Vagina (tissue), 2 donors: ENCODE data around the gene TCF4. TPM values are rescaled to one million over a fixed set of nuclear protein-coding genes. Genes with fewer than 3 reads are reported as not detected.

ENCODE experiments used
- DNase-seq, 2 donors: peaks; one replicate each; pipeline ENCODE4 v3.0.0-alpha.2; 2017; ENCODE audit errors: extremely low spot score in 2 of 2
- H3K27ac ChIP-seq: fragments of 200-600 bp; sonication (generic); one replicate; pipeline ENCODE4 v1.5.1; 2019
- H3K27me3 ChIP-seq: fragments of 200-600 bp; sonication (generic); one replicate; pipeline ENCODE4 v1.5.1; 2019
- H3K36me3 ChIP-seq, 2 donors: fragments of 200-600 bp; sonication (generic); one replicate each; pipeline ENCODE4 v1.5.1; 2017 to 2019
- H3K4me1 ChIP-seq: fragments of 200-600 bp; sonication (generic); one replicate; pipeline ENCODE4 v1.5.1; 2019
- H3K4me3 ChIP-seq, 2 donors: fragments of 200-600 bp; sonication (generic); 1 replicate in 1 of 2; 2 replicates in 1 of 2; pipeline ENCODE4 v1.5.1; 2016 to 2019
- H3K9me3 ChIP-seq: fragments of 200-600 bp; sonication (generic); one replicate; pipeline ENCODE4 v1.5.1; 2019
- CTCF ChIP-seq, 3 experiments: fragments of 450-650 bp in 2 of 3; fragments of 200-600 bp in 1 of 3; sonication (generic) in 1 of 3; IDR thresholded peaks; one replicate each; pipeline ENCODE4 v1.5.1; 2017 to 2019; ENCODE audit warnings: antibody characterized with exemption in 3 of 3, mild to moderate bottlenecking in 2 of 3, moderate library complexity in 2 of 3
- POLR2A ChIP-seq, 2 donors: fragments of 450-650 bp; IDR thresholded peaks; one replicate each; pipeline ENCODE4 v1.6.1; 2017; ENCODE audit warnings: antibody characterized with exemption in 2 of 2, mild to moderate bottlenecking in 2 of 2, moderate library complexity in 2 of 2
- POLR2AphosphoS5 ChIP-seq, 2 donors: sonication (generic); formaldehyde crosslinking; IDR thresholded peaks; one replicate each; pipeline ENCODE4 v1.9.0; 2017; ENCODE audit warnings: antibody characterized with exemption in 2 of 2, mild to moderate bottlenecking in 2 of 2, low read depth in 1 of 2; ENCODE audit not compliant: insufficient read depth in 1 of 2
- intact Hi-C: fragments of 100-400 bp; cut with DNase I; formaldehyde crosslinking; loops from one replicate; pipeline ENCODE4 v1.15.1; 2023
- total RNA-seq: library from RNA; depleted of rRNA; stranded (reverse); fragments of >200 nt; gene quantifications from one replicate; pipeline ENCODE4 v1.2.3, GENCODE V29; 2016

TCF4 gene
- total RNA-seq, 1 donor from 2014 or later, result 105 TPM

DNA sequence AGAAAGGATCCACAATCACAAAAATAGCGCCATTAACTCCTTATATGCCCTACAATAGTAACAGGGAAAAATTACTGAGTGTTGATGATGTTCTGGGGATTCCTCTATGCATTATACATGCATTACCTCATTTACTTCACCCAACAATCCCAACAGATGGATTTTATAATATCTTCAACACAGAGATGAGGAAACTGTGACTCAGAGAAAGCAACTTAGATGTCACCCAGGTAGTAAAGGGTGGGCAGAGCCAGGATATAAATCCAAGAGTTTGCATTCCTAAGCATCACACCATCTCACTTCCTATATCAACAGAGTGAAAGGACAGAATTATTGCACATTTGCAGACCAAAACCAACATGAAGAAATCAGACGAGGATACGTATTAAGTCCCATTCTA, 144.2 kb downstream of the TCF4 start:
- no peaks in the 10 kb centered on the region for H3K9me3 ChIP-seq
- intact Hi-C loops, result no loop called here

DNA sequence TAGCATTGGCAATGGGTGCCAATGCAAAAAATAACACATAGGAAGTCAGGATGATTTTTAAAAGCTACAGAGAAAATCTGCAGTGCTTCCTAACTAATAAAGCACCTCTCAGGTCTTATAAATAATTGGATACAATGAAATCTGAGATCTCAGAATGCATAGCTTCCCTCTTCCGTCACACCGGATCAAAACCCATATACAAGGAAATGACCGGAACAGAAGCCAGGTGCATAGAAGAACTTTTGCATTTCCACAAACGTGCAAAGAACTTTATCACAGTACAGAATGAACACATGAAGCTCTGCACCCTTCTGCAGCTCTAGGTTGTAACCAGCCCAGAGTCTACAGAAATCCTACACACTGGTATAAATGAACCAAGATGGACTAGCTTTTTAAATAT, 145.4 kb downstream of the TCF4 start:
- H3K9me3 ChIP-seq, result no peaks in the 10 kb centered on the region
- intact Hi-C loops, result no loop called here
- TF ChIP-seq POLR2AphosphoS5 (IDR thresholded peaks at IDR 0.05; ENCODE audit: insufficient read depth in 1 of 2, low read depth in 1 of 2) (no peak), CTCF (IDR thresholded peaks at IDR 0.05) (no peak), POLR2A (IDR thresholded peaks at IDR 0.05) (no peak)

More for the DNA sequence above, 144.2 kb downstream of the TCF4 start:
- Histone ChIP-seq H3K4me3 (no peak overlapping the region), H3K27me3 (no peaks in the 10 kb centered on the region), H3K27ac (no peak overlapping the region), H3K36me3 (no peaks in the 10 kb centered on the region), H3K4me1 (peaks cover under 1% of the 10 kb centered on the region)
- no peak for DNase-seq
- TF ChIP-seq POLR2A (IDR thresholded peaks at IDR 0.05) (no peak), CTCF (IDR thresholded peaks at IDR 0.05) (no peak), POLR2AphosphoS5 (IDR thresholded peaks at IDR 0.05; ENCODE audit: insufficient read depth in 1 of 2, low read depth in 1 of 2) (no peak)

GRCh38 chr18:55440988-55441387, 147.0 kb downstream of the TCF4 start:
- Histone ChIP-seq H3K9me3 (no peaks in the 10 kb centered on the region), H3K4me1 (no peaks in the 10 kb centered on the region), H3K4me3 (no peak overlapping the region), H3K27me3 (no peaks in the 10 kb centered on the region), H3K36me3 (no peaks in the 10 kb centered on the region), H3K27ac (no peak overlapping the region)
- TF ChIP-seq POLR2AphosphoS5 (IDR thresholded peaks at IDR 0.05; ENCODE audit: insufficient read depth in 1 of 2, low read depth in 1 of 2), result no peak
- TF ChIP-seq POLR2A (IDR thresholded peaks at IDR 0.05), result no peak
- intact Hi-C loops, result no loop called here
- DNase-seq, result no peak

More for the DNA sequence above, 145.4 kb downstream of the TCF4 start:
- no peak overlapping the region for H3K4me3 ChIP-seq
- no peak for DNase-seq
- no peak overlapping the region for H3K27ac ChIP-seq
- no peaks in the 10 kb centered on the region for H3K36me3 ChIP-seq
- no peaks in the 10 kb centered on the region for H3K27me3 ChIP-seq
- no peaks in the 10 kb centered on the region for H3K4me1 ChIP-seq

GRCh38 chr18:55439056-55439455, 148.9 kb downstream of the TCF4 start:
- Histone ChIP-seq H3K36me3 (no peaks in the 10 kb centered on the region), H3K27ac (no peak overlapping the region), H3K4me3 (no peak overlapping the region), H3K9me3 (no peaks in the 10 kb centered on the region), H3K27me3 (no peaks in the 10 kb centered on the region), H3K4me1 (no peaks in the 10 kb centered on the region)
- TF ChIP-seq POLR2AphosphoS5 (IDR thresholded peaks at IDR 0.05; ENCODE audit: insufficient read depth in 1 of 2, low read depth in 1 of 2) (no peak), POLR2A (IDR thresholded peaks at IDR 0.05) (no peak)
- intact Hi-C loops, result loop anchor here (10.0 kb wide), 1 partner anchor 46 kb away; no protein-coding TSS in a partner anchor
- DNase-seq, result no peak

GRCh38 chr18:55435592-55435991, 152.4 kb downstream of the TCF4 start:
- Histone ChIP-seq H3K27me3 (no peaks in the 10 kb centered on the region), H3K4me3 (no peak overlapping the region), H3K4me1 (no peaks in the 10 kb centered on the region), H3K36me3 (no peaks in the 10 kb centered on the region), H3K27ac (no peak overlapping the region), H3K9me3 (no peaks in the 10 kb centered on the region)
- no peak for TF ChIP-seq CTCF (IDR thresholded peaks at IDR 0.05)
- TF ChIP-seq POLR2AphosphoS5 (IDR thresholded peaks at IDR 0.05; ENCODE audit: insufficient read depth in 1 of 2, low read depth in 1 of 2), result no peak
- TF ChIP-seq POLR2A (IDR thresholded peaks at IDR 0.05), result no peak
- no peak for DNase-seq
- intact Hi-C loops, result loop anchor here (10.0 kb wide), 1 partner anchor 49 kb away; no protein-coding TSS in a partner anchor

DNA sequence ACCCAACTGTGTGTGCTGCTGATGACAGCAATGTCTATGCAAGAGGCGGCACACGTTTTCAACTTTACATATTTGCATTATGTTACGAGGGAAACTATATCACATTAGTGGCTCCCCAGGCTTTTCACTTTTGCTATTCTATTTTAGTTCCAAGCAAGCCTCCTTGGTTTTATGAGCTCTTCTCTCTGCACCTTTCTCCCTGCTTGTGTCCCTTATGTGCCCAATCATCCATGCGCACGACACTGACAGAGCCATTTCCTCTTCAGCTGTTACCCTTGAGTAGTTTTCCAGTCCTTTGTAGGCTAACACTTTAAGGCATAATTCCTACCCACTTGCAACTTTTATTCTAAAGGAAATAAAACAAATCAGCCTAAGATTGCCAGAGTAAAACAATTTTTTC, 154.3 kb downstream of the TCF4 start:
- Histone ChIP-seq H3K27me3 (no peaks in the 10 kb centered on the region), H3K4me3 (no peak overlapping the region), H3K9me3 (no peaks in the 10 kb centered on the region), H3K36me3 (no peaks in the 10 kb centered on the region), H3K4me1 (no peaks in the 10 kb centered on the region), H3K27ac (no peak overlapping the region)
- no peak for DNase-seq
- intact Hi-C loops, result loop anchor here (10.0 kb wide), 1 partner anchor 51 kb away; no protein-coding TSS in a partner anchor
- TF ChIP-seq CTCF (IDR thresholded peaks at IDR 0.05), result no peak
- no peak for TF ChIP-seq POLR2AphosphoS5 (IDR thresholded peaks at IDR 0.05; ENCODE audit: insufficient read depth in 1 of 2, low read depth in 1 of 2)
- TF ChIP-seq POLR2A (IDR thresholded peaks at IDR 0.05), result no peak
